GM12891 (cell line): ENCODE results near the gene ATP6V1B1.

Experiments used
- POLR2A ChIP-seq: IDR thresholded peaks from 2 replicates; pipeline ENCODE4 v1.6.1; 2011; ENCODE audit warnings: low read depth, low read length, control low read depth
- POLR2AphosphoS5 ChIP-seq: IDR thresholded peaks from 2 replicates; pipeline ENCODE4 v1.6.1; 2011; ENCODE audit warnings: low read depth, low read length, control low read depth
- POU2F2 ChIP-seq: IDR thresholded peaks from 2 replicates; pipeline ENCODE4 v1.6.1; 2011; ENCODE audit warnings: low read depth, mild to moderate bottlenecking, control low read depth, low read length, moderate library complexity
- SPI1 ChIP-seq: IDR thresholded peaks from 2 replicates; pipeline ENCODE4 v1.6.1; 2011; ENCODE audit warnings: low read depth, low read length, control low read depth
- TAF1 ChIP-seq: IDR thresholded peaks from 2 replicates; pipeline ENCODE4 v1.6.1; 2011; ENCODE audit warnings: low read depth, low read length, control low read depth

DNA sequence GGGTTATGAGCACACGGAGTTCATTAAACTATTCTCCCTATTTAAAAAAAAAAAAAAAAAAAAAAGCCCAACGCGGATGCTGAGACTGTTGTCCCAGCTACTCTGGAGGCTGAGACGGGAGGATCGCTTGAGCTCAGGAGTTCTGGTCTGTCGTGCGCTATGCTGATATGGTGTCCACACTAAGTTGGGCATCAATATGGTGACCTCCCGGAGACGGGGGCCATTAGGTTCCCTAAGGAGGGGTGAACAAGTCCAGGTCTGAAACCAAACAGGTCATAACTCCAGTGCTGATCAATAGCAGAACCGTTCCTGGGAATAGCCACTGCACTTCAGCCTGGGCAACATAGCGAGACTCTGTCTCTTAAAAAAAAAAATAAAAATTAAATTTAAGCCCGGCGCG is 29.8 kb downstream of the ATP6V1B1 start:
- no peak for TF ChIP-seq POLR2A
- no peak for TF ChIP-seq SPI1
- TF ChIP-seq POLR2AphosphoS5: no peak
- no peak for TF ChIP-seq POU2F2
- no peak for TF ChIP-seq TAF1
